Activated CD8-positive, alpha-beta memory T cell treated with anti-CD3 and anti-CD28 coated beads for 1 hour (primary cell): ENCODE measurements around the gene CDK17.
A peak's percentile ranks its signal among the peaks of the same experiment; 100 is the strongest.
"Not testable (repeated sequence)": the region's sequence is repeated elsewhere in the genome, so short reads cannot be mapped to it uniquely, and the experiment has no call there.

Experiments used
- DNase-seq, 2 donors: peaks; one replicate each; pipeline ENCODE4 v3.0.0-alpha.2; 2020; ENCODE audit warnings: low read depth in 1 of 2; ENCODE audit errors: extremely low read depth in 1 of 2

The CDK17 gene

GRCh38 chr12:96419576-96420276 lies 19.5 kb upstream of the CDK17 start:
- DNase-seq: no peak

GRCh38 chr12:96417688-96418087 lies 17.4 kb upstream of the CDK17 start:
- DNase-seq: not testable (repeated sequence)

- DNase-seq: no peak
Measured at GRCh38 chr12:96416033-96416799, 16.0 kb upstream of the CDK17 start.

- DNase-seq: no peak
Measured at GRCh38 chr12:96414637-96415036, 14.4 kb upstream of the CDK17 start.

GRCh38 chr12:96412431-96412830 lies 12.2 kb upstream of the CDK17 start:
- DNase-seq: no peak

GRCh38 chr12:96409731-96410130 lies 9.5 kb upstream of the CDK17 start:
- no peak for DNase-seq

- no peak for DNase-seq
Measured at GRCh38 chr12:96408993-96409392, 8.8 kb upstream of the CDK17 start.

- not testable (repeated sequence) for DNase-seq
Measured at GRCh38 chr12:96407429-96408097, 7.3 kb upstream of the CDK17 start.

GRCh38 chr12:96404696-96405095 lies 4.5 kb upstream of the CDK17 start:
- DNase-seq: no peak

GRCh38 chr12:96403870-96404269 lies 3.6 kb upstream of the CDK17 start:
- DNase-seq: no peak

- not testable (repeated sequence) for DNase-seq
Measured at GRCh38 chr12:96402522-96402921, 2.3 kb upstream of the CDK17 start.

GRCh38 chr12:96402061-96402460 lies 1.8 kb upstream of the CDK17 start:
- DNase-seq: no peak

GRCh38 chr12:96401076-96401871 lies 1.0 kb upstream of the CDK17 start:
- no peak for DNase-seq

GRCh38 chr12:96400631-96401075 lies 414 bp upstream of the CDK17 start:
- no peak for DNase-seq

- DNase-seq: peak; percentile 48 to 54
Measured at GRCh38 chr12:96399120-96399918, 920 bp downstream of the CDK17 start.

GRCh38 chr12:96398424-96399119 lies 1.7 kb downstream of the CDK17 start:
- DNase-seq: no peak

- DNase-seq: no peak
Measured at GRCh38 chr12:96397756-96398423, 2.3 kb downstream of the CDK17 start.

GRCh38 chr12:96396914-96397313 lies 3.3 kb downstream of the CDK17 start:
- DNase-seq: no peak

- no peak for DNase-seq
Measured at GRCh38 chr12:96396209-96396608, 4.0 kb downstream of the CDK17 start.
